ENCODE measurements around the gene SMNDC1.
A peak's percentile ranks its signal among the peaks of the same experiment; 100 is the strongest.

SMNDC1 gene

GRCh38 chr10:110340122-110340521 is 35.4 kb upstream of the SMNDC1 start:
- TF ChIP-seq CREB1 (IDR thresholded peaks at IDR 0.05; ENCODE audit: low read depth) (no peak), EGR1 (IDR thresholded peaks at IDR 0.05) (no peak), TEAD4 (IDR thresholded peaks at IDR 0.05) (no peak), YY1 (IDR thresholded peaks at IDR 0.05; ENCODE audit: low read depth) (no peak), FOXM1 (IDR thresholded peaks at IDR 0.05; ENCODE audit: borderline replicate concordance, low read depth) (no peak), NFIC (IDR thresholded peaks at IDR 0.05) (no peak), ZBTB7A (IDR thresholded peaks at IDR 0.05; ENCODE audit: low read depth) (no peak), MAX (IDR thresholded peaks at IDR 0.05) (no peak)

GRCh38 chr10:110337906-110338305 is 33.2 kb upstream of the SMNDC1 start:
- no peak for TF ChIP-seq TAF1 (IDR thresholded peaks at IDR 0.05; ENCODE audit: low read depth)
- peak; percentile 48; the same call in 1 of the 2 replicates for TF ChIP-seq NFIC (IDR thresholded peaks at IDR 0.05)

- TF ChIP-seq EP300 (IDR thresholded peaks at IDR 0.05; ENCODE audit: borderline replicate concordance) (no peak), TCF12 (IDR thresholded peaks at IDR 0.05; ENCODE audit: low read depth) (no peak), TAF1 (IDR thresholded peaks at IDR 0.05; ENCODE audit: low read depth) (no peak), REST (IDR thresholded peaks at IDR 0.05; ENCODE audit: low read depth) (no peak), YY1 (IDR thresholded peaks at IDR 0.05; ENCODE audit: low read depth) (no peak), NFIC (IDR thresholded peaks at IDR 0.05) (no peak), EGR1 (IDR thresholded peaks at IDR 0.05) (no peak), RAD21 (IDR thresholded peaks at IDR 0.05; ENCODE audit: low read depth) (no peak), ZBTB7A (IDR thresholded peaks at IDR 0.05; ENCODE audit: low read depth) (no peak), MAX (IDR thresholded peaks at IDR 0.05) (no peak), CEBPB (IDR thresholded peaks at IDR 0.05) (no peak), FOXM1 (IDR thresholded peaks at IDR 0.05; ENCODE audit: borderline replicate concordance, low read depth) (no peak), CREB1 (IDR thresholded peaks at IDR 0.05; ENCODE audit: low read depth) (no peak), TEAD4 (IDR thresholded peaks at IDR 0.05) (no peak)
- TF ChIP-seq, protein P1, sequence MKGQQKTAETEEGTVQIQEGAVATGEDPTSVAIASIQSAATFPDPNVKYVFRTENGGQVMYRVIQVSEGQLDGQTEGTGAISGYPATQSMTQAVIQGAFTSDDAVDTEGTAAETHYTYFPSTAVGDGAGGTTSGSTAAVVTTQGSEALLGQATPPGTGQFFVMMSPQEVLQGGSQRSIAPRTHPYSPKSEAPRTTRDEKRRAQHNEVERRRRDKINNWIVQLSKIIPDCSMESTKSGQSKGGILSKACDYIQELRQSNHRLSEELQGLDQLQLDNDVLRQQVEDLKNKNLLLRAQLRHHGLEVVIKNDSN (IDR thresholded peaks at IDR 0.05), result no peak
Observed at GRCh38 chr10:110337401-110337800, 32.7 kb upstream of the SMNDC1 start.

GRCh38 chr10:110336111-110336721 is 31.5 kb upstream of the SMNDC1 start:
- peak; percentile 64; the same call in 1 of the 2 replicates for TF ChIP-seq EP300 (IDR thresholded peaks at IDR 0.05; ENCODE audit: borderline replicate concordance)
- TF ChIP-seq CREB1 (IDR thresholded peaks at IDR 0.05; ENCODE audit: low read depth), result no peak
- no peak for TF ChIP-seq RAD21 (IDR thresholded peaks at IDR 0.05; ENCODE audit: low read depth)
- no peak for TF ChIP-seq FOXM1 (IDR thresholded peaks at IDR 0.05; ENCODE audit: borderline replicate concordance, low read depth)
- peak; percentile 59 for TF ChIP-seq YY1 (IDR thresholded peaks at IDR 0.05; ENCODE audit: low read depth)
- TF ChIP-seq CEBPB (IDR thresholded peaks at IDR 0.05), result peak; percentile 67
- peak; percentile 72; the same call in 1 of the 2 replicates for TF ChIP-seq TEAD4 (IDR thresholded peaks at IDR 0.05)
- TF ChIP-seq EGR1 (IDR thresholded peaks at IDR 0.05), result no peak
- no peak for TF ChIP-seq ZBTB7A (IDR thresholded peaks at IDR 0.05; ENCODE audit: low read depth)
- no peak for TF ChIP-seq MAX (IDR thresholded peaks at IDR 0.05)
- no peak for TF ChIP-seq TAF1 (IDR thresholded peaks at IDR 0.05; ENCODE audit: low read depth)
- no peak for TF ChIP-seq REST (IDR thresholded peaks at IDR 0.05; ENCODE audit: low read depth)
- peak; percentile 74 for TF ChIP-seq NFIC (IDR thresholded peaks at IDR 0.05)
- TF ChIP-seq, protein P1 (IDR thresholded peaks at IDR 0.05), result no peak
- TF ChIP-seq TCF12 (IDR thresholded peaks at IDR 0.05; ENCODE audit: low read depth), result no peak

DNA sequence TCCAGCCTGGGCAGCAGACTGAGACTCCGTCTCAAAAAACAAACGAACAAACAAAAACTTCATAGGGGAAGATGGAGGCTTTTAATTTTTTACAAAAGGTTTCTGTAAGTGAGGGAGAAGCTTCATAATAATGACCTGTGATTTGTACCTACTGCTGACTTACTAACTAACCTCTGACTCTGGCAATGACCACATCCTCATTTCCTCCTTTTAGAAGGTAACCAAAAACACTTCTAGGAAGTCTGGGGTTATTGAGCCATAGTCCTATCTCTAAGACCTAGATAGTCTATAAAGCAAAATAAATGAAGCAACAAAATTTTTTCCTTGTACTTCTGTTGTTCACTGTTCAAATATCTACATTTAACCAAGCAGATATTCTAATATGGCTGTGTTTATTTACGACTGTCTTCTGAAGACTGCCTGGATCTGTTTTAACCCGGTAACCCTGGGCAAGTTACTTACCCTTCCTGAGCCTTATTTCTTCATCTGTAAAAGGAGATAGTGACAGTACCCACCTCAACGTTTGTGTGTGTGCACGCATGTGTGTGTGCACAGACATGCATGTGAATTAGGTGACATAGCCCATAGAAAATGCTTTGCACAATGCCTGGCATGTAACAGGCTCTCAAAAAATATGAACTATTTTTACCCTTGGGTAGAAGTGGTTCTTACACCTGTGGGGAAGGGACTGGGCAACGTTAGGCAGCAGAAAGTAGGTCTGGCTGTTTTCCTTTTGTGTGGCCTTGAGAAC is 30.8 kb upstream of the SMNDC1 start:
- TF ChIP-seq TCF12 (IDR thresholded peaks at IDR 0.05; ENCODE audit: low read depth) (no peak), ZBTB7A (IDR thresholded peaks at IDR 0.05; ENCODE audit: low read depth) (no peak), EGR1 (IDR thresholded peaks at IDR 0.05) (no peak), NFIC (IDR thresholded peaks at IDR 0.05) (no peak), FOXM1 (IDR thresholded peaks at IDR 0.05; ENCODE audit: borderline replicate concordance, low read depth) (no peak), MAX (IDR thresholded peaks at IDR 0.05) (no peak), EP300 (IDR thresholded peaks at IDR 0.05; ENCODE audit: borderline replicate concordance) (no peak), REST (IDR thresholded peaks at IDR 0.05; ENCODE audit: low read depth) (no peak), RAD21 (IDR thresholded peaks at IDR 0.05; ENCODE audit: low read depth) (no peak), YY1 (IDR thresholded peaks at IDR 0.05; ENCODE audit: low read depth) (no peak), TAF1 (IDR thresholded peaks at IDR 0.05; ENCODE audit: low read depth) (no peak), CREB1 (IDR thresholded peaks at IDR 0.05; ENCODE audit: low read depth) (no peak), TEAD4 (IDR thresholded peaks at IDR 0.05) (no peak), CEBPB (IDR thresholded peaks at IDR 0.05) (no peak)
- TF ChIP-seq, protein P1 (IDR thresholded peaks at IDR 0.05), result no peak

All from Ishikawa (cell line).